Retina (tissue), 1 donor: ENCODE data around the gene RMP24.
"Not testable (repeated sequence)": the region's sequence is repeated elsewhere in the genome, so short reads cannot be mapped to it uniquely, and the experiment has no call there.

ENCODE experiments used
- DNase-seq: peaks from one replicate; pipeline ENCODE4 v3.0.0-alpha.2; 2016

Gene RMP24

GRCh38 chr18:35972197-35973000, at the start of gene RMP24:
RMP24 (plus strand) TSS chr18:35972679.
- peak; percentile 96 for DNase-seq

GRCh38 chr18:35923939-35924684, 48.4 kb upstream of the RMP24 start:
- DNase-seq = no peak

- no peak for DNase-seq
Measured at GRCh38 chr18:35926884-35927283, 45.6 kb upstream of the RMP24 start.

- DNase-seq = no peak
Measured at GRCh38 chr18:35927430-35927829, 45.0 kb upstream of the RMP24 start.

GRCh38 chr18:35933982-35934381, 38.5 kb upstream of the RMP24 start:
- no peak for DNase-seq

GRCh38 chr18:35934891-35935290, 37.6 kb upstream of the RMP24 start:
- no peak for DNase-seq

- no peak for DNase-seq
Measured at GRCh38 chr18:35935805-35936204, 36.7 kb upstream of the RMP24 start.

GRCh38 chr18:35936951-35937350, 35.5 kb upstream of the RMP24 start:
- no peak for DNase-seq

- no peak for DNase-seq
Measured at GRCh38 chr18:35938158-35938557, 34.3 kb upstream of the RMP24 start.

- DNase-seq = no peak
Measured at GRCh38 chr18:35938562-35938961, 33.9 kb upstream of the RMP24 start.

- no peak for DNase-seq
Measured at GRCh38 chr18:35939138-35939537, 33.3 kb upstream of the RMP24 start.

GRCh38 chr18:35941299-35941698, 31.2 kb upstream of the RMP24 start:
- DNase-seq = no peak

- DNase-seq = no peak
Measured at GRCh38 chr18:35942133-35942532, 30.3 kb upstream of the RMP24 start.

GRCh38 chr18:35942661-35943060, 29.8 kb upstream of the RMP24 start:
- no peak for DNase-seq

GRCh38 chr18:35948080-35948479, 24.4 kb upstream of the RMP24 start:
- no peak for DNase-seq

- no peak for DNase-seq
Measured at GRCh38 chr18:35949090-35949489, 23.4 kb upstream of the RMP24 start.

GRCh38 chr18:35949903-35950627, 22.4 kb upstream of the RMP24 start:
- DNase-seq = peak; percentile 88

- DNase-seq = no peak
Measured at GRCh38 chr18:35950628-35950982, 21.9 kb upstream of the RMP24 start.

GRCh38 chr18:35953688-35954087, 18.8 kb upstream of the RMP24 start:
- no peak for DNase-seq

- no peak for DNase-seq
Measured at GRCh38 chr18:35956226-35956625, 16.3 kb upstream of the RMP24 start.

GRCh38 chr18:35962320-35962719, 10.2 kb upstream of the RMP24 start:
- DNase-seq = no peak

GRCh38 chr18:35964319-35964718, 8.2 kb upstream of the RMP24 start:
- no peak for DNase-seq

- not testable (repeated sequence) for DNase-seq
Measured at GRCh38 chr18:35967866-35968265, 4.6 kb upstream of the RMP24 start.
